ENCODE results near the gene SLC9C2. TPM values are rescaled to one million over a fixed set of nuclear protein-coding genes. Genes with fewer than 3 reads are reported as not detected.

The SLC9C2 gene
- total RNA-seq, 4 donors from 2014 or later = not detected

GRCh38 chr1:173561263-173561662 is 41.6 kb downstream of the SLC9C2 start:
- no peak for TF ChIP-seq EP300 (IDR thresholded peaks at IDR 0.05; ENCODE audit: low read depth)
- no peak for TF ChIP-seq POLR2AphosphoS5 (IDR thresholded peaks at IDR 0.05)
- no peak for TF ChIP-seq POLR2A (IDR thresholded peaks at IDR 0.05)
- TF ChIP-seq CTCF (IDR thresholded peaks at IDR 0.05) = no peak
- H3K9me3 ChIP-seq = no peaks in the 10 kb centered on the region
- H3K27me3 ChIP-seq = no peaks in the 10 kb centered on the region
- no peak for DNase-seq
- H3K27ac ChIP-seq = no peak overlapping the region
- H3K36me3 ChIP-seq = no peaks in the 10 kb centered on the region
- in situ Hi-C loops (cut with MboI; ENCODE audit: low pct_ligation_motif_present in 1 of 4, low pct_unique_long_range_greater_than_20kb in 1 of 4, low sequenced_read_pairs in 3 of 4) (no loop called here), intact Hi-C loops (cut with DNase I; ENCODE audit: low total_unique reads) (no loop called here)
- no peak overlapping the region for H3K4me3 ChIP-seq
- WGBS, 2 donors (ENCODE audit: low coverage in 1 of 2) = 67 to 79% methylated on average over 1 of the region's 1 CpG
- H3K4me1 ChIP-seq = no peaks in the 10 kb centered on the region

- no peaks in the 10 kb centered on the region for H3K4me1 ChIP-seq
- no peak overlapping the region for H3K4me3 ChIP-seq
- H3K9me3 ChIP-seq = no peaks in the 10 kb centered on the region
- no peaks in the 10 kb centered on the region for H3K36me3 ChIP-seq
- intact Hi-C loops (cut with DNase I; ENCODE audit: low total_unique reads) (no loop called here), in situ Hi-C loops (cut with MboI; ENCODE audit: low pct_ligation_motif_present in 1 of 4, low pct_unique_long_range_greater_than_20kb in 1 of 4, low sequenced_read_pairs in 3 of 4) (no loop called here)
- no peak for DNase-seq
- no peak overlapping the region for H3K27ac ChIP-seq
- no peaks in the 10 kb centered on the region for H3K27me3 ChIP-seq
- no peak for TF ChIP-seq POLR2AphosphoS5 (IDR thresholded peaks at IDR 0.05)
- TF ChIP-seq CTCF (IDR thresholded peaks at IDR 0.05) = no peak
- TF ChIP-seq POLR2A (IDR thresholded peaks at IDR 0.05) = no peak
- no peak for TF ChIP-seq EP300 (IDR thresholded peaks at IDR 0.05; ENCODE audit: low read depth)
- 88 to 100% methylated on average over 1 to 3 of the region's 3 CpGs for WGBS, 2 donors (ENCODE audit: low coverage in 1 of 2)
Observed at GRCh38 chr1:173560285-173560880, 42.5 kb downstream of the SLC9C2 start.

DNA sequence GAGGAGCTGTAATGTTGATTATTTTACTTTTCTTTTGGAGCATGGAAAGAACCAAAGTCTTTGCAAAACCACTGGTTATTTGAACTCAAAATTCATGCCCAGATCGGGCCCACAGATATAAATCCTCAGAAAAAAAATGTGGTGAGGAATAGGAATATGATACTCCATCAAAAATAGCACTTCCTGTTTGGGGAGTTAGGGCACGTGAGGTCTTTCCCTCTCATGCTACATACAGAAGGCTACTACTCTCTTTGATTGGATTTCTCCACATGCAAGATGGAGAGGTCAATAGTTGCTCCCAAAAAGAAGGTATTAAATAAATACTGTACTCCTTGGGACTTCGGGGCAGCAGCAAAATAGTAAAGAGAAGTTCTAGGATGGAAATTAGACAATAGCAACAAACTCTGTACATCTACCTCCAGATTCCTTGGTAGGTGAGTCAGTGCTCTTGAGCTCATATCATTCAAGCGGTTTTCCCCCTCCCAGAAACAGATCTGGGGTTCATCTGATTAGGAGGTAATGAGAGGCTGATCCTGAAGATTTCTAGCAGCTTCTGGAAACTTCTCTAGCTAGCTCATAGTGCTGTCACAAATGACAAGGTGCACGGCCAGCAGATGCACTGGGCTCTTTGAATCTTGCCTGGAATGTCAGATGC is 47.1 kb downstream of the SLC9C2 start:
- WGBS, 2 donors (ENCODE audit: low coverage in 1 of 2) = 66 to 85% methylated on average over 4 to 5 of the region's 5 CpGs
- Histone ChIP-seq H3K27ac (no peak overlapping the region), H3K9me3 (no peaks in the 10 kb centered on the region), H3K4me3 (no peak overlapping the region), H3K27me3 (no peaks in the 10 kb centered on the region), H3K36me3 (no peaks in the 10 kb centered on the region), H3K4me1 (no peaks in the 10 kb centered on the region)
- no peak for TF ChIP-seq EP300 (IDR thresholded peaks at IDR 0.05; ENCODE audit: low read depth)
- TF ChIP-seq POLR2A (IDR thresholded peaks at IDR 0.05) = no peak
- TF ChIP-seq POLR2AphosphoS5 (IDR thresholded peaks at IDR 0.05) = no peak
- TF ChIP-seq CTCF (IDR thresholded peaks at IDR 0.05) = no peak
- intact Hi-C loops (cut with DNase I; ENCODE audit: low total_unique reads) (no loop called here), in situ Hi-C loops (cut with MboI; ENCODE audit: low pct_ligation_motif_present in 1 of 4, low pct_unique_long_range_greater_than_20kb in 1 of 4, low sequenced_read_pairs in 3 of 4) (no loop called here)
- no peak for DNase-seq

DNA sequence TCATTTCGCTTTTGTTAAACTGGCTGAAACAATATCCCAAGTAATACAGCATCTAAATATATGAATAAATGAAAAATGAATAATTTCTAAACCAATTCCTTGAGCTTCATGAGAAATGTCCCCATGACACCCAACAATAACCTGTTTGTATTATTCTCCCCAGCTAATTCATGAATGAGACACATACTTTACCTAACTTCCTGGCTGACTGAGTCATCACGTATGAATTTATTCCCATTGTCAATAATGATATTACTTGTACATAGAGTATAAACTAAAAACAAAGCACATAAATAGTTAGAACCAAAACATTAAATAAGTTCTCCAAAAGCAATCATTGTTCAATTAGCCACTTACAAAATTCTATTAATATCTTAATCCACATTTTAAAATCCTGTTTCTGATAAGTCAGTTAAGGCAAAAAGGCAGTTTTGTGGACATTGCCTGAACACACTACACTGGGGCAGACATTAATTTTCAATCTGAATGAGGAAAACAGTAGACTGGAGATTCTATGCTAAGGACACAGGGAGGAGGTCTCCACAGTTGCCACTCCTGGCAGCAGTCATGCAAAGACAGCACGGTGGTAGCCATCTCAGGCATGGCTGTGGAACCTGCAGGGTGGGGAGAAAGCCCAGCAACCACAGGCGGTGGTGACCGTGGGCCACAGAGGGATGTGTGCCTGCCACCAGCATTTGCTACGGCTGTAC is 48.2 kb downstream of the SLC9C2 start:
- H3K27me3 ChIP-seq = no peaks in the 10 kb centered on the region
- WGBS, 2 donors (ENCODE audit: low coverage in 1 of 2) = 58 to 88% methylated on average over 2 to 6 of the region's 6 CpGs
- DNase-seq = no peak
- H3K36me3 ChIP-seq = no peaks in the 10 kb centered on the region
- no peak overlapping the region for H3K4me3 ChIP-seq
- intact Hi-C loops (cut with DNase I; ENCODE audit: low total_unique reads) (no loop called here), in situ Hi-C loops (cut with MboI; ENCODE audit: low pct_ligation_motif_present in 1 of 4, low pct_unique_long_range_greater_than_20kb in 1 of 4, low sequenced_read_pairs in 3 of 4) (no loop called here)
- H3K9me3 ChIP-seq = no peaks in the 10 kb centered on the region
- no peaks in the 10 kb centered on the region for H3K4me1 ChIP-seq
- H3K27ac ChIP-seq = no peak overlapping the region
- TF ChIP-seq POLR2AphosphoS5 (IDR thresholded peaks at IDR 0.05) (no peak), CTCF (IDR thresholded peaks at IDR 0.05) (no peak), EP300 (IDR thresholded peaks at IDR 0.05; ENCODE audit: low read depth) (no peak), POLR2A (IDR thresholded peaks at IDR 0.05) (no peak)
